ENCODE results near the gene URI1.

DNA sequence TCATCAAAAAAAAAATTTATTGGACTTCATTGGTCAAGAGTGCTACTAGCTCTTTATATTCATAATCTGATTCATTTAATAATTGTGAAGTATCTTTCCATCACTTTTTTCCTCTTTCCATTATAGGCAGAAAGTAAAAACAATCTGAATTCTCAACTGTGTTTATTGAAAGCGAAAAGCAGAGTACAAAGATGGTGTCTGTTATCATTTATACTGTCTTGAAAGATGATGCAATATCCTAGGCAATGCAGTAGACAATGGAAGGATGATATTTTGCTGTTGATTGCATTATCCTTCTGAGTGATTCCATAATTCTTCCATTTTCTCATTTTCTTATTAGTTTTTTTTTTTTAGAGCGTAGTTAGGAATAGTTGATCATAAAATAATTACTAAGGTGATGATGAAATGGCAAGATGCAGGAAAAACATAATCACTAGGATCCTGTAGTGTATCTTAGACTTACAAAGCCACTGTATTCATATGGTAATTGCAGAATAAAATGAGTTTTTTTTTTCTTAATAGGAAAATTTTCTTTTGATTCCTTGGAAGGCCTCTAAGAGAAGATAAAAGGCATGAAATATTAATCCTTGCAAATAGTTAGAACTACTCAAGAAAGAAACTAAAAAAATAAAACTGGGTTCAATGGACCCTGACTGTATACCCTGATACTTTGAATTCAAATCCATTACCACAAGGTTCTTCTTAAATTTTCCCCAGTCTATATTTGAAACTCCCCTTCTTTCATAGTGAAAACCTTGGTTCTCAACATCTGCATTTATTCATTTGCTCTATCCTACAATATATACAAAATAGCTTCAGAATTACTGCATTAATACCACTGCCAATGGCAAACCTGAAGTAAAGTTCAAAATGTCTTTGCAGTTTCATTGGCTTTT lies 11.6 kb downstream of the URI1 start:
- TF ChIP-seq, protein P1, sequence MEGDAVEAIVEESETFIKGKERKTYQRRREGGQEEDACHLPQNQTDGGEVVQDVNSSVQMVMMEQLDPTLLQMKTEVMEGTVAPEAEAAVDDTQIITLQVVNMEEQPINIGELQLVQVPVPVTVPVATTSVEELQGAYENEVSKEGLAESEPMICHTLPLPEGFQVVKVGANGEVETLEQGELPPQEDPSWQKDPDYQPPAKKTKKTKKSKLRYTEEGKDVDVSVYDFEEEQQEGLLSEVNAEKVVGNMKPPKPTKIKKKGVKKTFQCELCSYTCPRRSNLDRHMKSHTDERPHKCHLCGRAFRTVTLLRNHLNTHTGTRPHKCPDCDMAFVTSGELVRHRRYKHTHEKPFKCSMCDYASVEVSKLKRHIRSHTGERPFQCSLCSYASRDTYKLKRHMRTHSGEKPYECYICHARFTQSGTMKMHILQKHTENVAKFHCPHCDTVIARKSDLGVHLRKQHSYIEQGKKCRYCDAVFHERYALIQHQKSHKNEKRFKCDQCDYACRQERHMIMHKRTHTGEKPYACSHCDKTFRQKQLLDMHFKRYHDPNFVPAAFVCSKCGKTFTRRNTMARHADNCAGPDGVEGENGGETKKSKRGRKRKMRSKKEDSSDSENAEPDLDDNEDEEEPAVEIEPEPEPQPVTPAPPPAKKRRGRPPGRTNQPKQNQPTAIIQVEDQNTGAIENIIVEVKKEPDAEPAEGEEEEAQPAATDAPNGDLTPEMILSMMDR (IDR thresholded peaks at IDR 0.05) = no peak
- TF ChIP-seq POLR2A (IDR thresholded peaks at IDR 0.05) = no peak
